Natural killer cell (primary cell): ENCODE results near the gene LCN9. TPM values are rescaled to one million over a fixed set of nuclear protein-coding genes. Genes with fewer than 3 reads are reported as not detected.
A peak's percentile ranks its signal among the peaks of the same experiment; 100 is the strongest.

Source experiments
- ATAC-seq, 3 donors: fragments of 150-1000 bp in 2 of 3; fragments of 200-7000 bp in 1 of 3; cut with Tn5 transposase; 1 replicate in 1 of 3; 2 replicates in 2 of 3; pipeline ENCODE4 v1.10.0; 2021; ENCODE audit warnings: mild to moderate bottlenecking in 2 of 3, moderate library complexity in 2 of 3
- DNase-seq, 2 donors: peaks; one replicate each; pipeline versions ENCODE4 v3.0.0 to v3.0.0-alpha.2; 2013 to 2021; ENCODE audit warnings: mixed read lengths in 1 of 2
- H3K27ac ChIP-seq: one replicate; pipeline ENCODE4 v1.5.1; 2013; ENCODE audit warnings: mild to moderate bottlenecking, low read length
- H3K27me3 ChIP-seq: one replicate; pipeline ENCODE4 v1.6.1; 2013; ENCODE audit warnings: low read length; ENCODE audit not compliant: control insufficient read depth, insufficient read depth
- H3K36me3 ChIP-seq: one replicate; pipeline ENCODE4 v1.6.1; 2013; ENCODE audit warnings: low read length; ENCODE audit not compliant: control insufficient read depth, insufficient read depth
- H3K4me1 ChIP-seq: one replicate; pipeline ENCODE4 v1.6.1; 2013; ENCODE audit warnings: low read length; ENCODE audit not compliant: control insufficient read depth, insufficient read depth
- H3K4me3 ChIP-seq: one replicate; pipeline ENCODE4 v1.5.1; 2013; ENCODE audit warnings: low read length
- H3K9me3 ChIP-seq: one replicate; pipeline ENCODE4 v1.6.1; 2013; ENCODE audit warnings: low read length; ENCODE audit not compliant: control insufficient read depth, insufficient read depth
- H3K27ac Mint-ChIP-seq, 2 donors: one replicate each; pipeline ENCODE4 v1.8.0; 2022; ENCODE audit warnings: mild to moderate bottlenecking in 2 of 2, mixed read lengths in 2 of 2, moderate library complexity in 1 of 2
- H3K27me3 Mint-ChIP-seq, 2 donors: one replicate each; pipeline ENCODE4 v1.8.0; 2022; ENCODE audit warnings: low read depth in 2 of 2, mixed read lengths in 2 of 2
- H3K36me3 Mint-ChIP-seq: one replicate; pipeline ENCODE4 v1.8.0; 2022; ENCODE audit warnings: mixed read lengths
- H3K4me1 Mint-ChIP-seq, 2 donors: one replicate each; pipeline ENCODE4 v1.8.0; 2022; ENCODE audit warnings: mixed read lengths in 2 of 2
- H3K4me3 Mint-ChIP-seq: one replicate; pipeline ENCODE4 v1.8.0; 2022; ENCODE audit warnings: mild to moderate bottlenecking, moderate library complexity, mixed read lengths
- H3K9me3 Mint-ChIP-seq, 2 donors: one replicate each; pipeline ENCODE4 v1.8.0; 2022; ENCODE audit warnings: mixed read lengths in 2 of 2
- CTCF ChIP-seq: fragments of 200-600 bp; IDR thresholded peaks from one replicate; pipeline ENCODE4 v1.8.0; 2022; ENCODE audit warnings: antibody characterized with exemption
- WGBS: methylation state at CpG from one replicate; pipeline ENCODE4 v1.1.7; 2013; ENCODE audit warnings: missing lambda C conversion rate; ENCODE audit not compliant: insufficient coverage; 5-methylcytosine and 5-hydroxymethylcytosine counted together
- intact Hi-C: fragments of 100-400 bp; cut with micrococcal nuclease; formaldehyde crosslinking; loops from one replicate; pipeline ENCODE4 v1.14.2; 2022
- total RNA-seq, 4 donors: library from RNA; stranded (reverse); fragments of 120-200 nt in 1 of 4; gene quantifications; one replicate each; pipeline versions ENCODE4 v1.2.3 to v1.2.4, GENCODE V29; 2013 to 2022

Gene LCN9
- total RNA-seq, 3 donors from 2014 or later (not counting 1 experiment from before 2014, with no cell fraction given): not detected

- TF ChIP-seq CTCF: peak; percentile 92
- peak; percentile 65 to 71 for DNase-seq
- H3K27me3 Mint-ChIP-seq: peaks cover 0 to 5% of the 10 kb centered on the region in 2 donors
- H3K9me3 ChIP-seq: no peaks in the 10 kb centered on the region
- no peaks in the 10 kb centered on the region for H3K4me1 Mint-ChIP-seq
- H3K27me3 ChIP-seq: peaks cover 6% of the 10 kb centered on the region
- no peaks in the 10 kb centered on the region for H3K36me3 ChIP-seq
- ATAC-seq: peak; percentile 68 to 85 (median 85)
- intact Hi-C loops: no loop called here
- no peak within 1 kb of the TSS for H3K27ac ChIP-seq
- no peaks in the 10 kb centered on the region for H3K9me3 Mint-ChIP-seq
- H3K36me3 Mint-ChIP-seq: no peaks in the 10 kb centered on the region
- no peak within 1 kb of the TSS for H3K27ac Mint-ChIP-seq
- H3K4me3 Mint-ChIP-seq: no peak within 1 kb of the TSS
- no peak within 1 kb of the TSS for H3K4me3 ChIP-seq
- 15% methylated on average over 65 of the region's 66 CpGs for WGBS
- peaks cover 17% of the 10 kb centered on the region for H3K4me1 ChIP-seq
Observed at GRCh38 chr9:135701959-135702721, 39.0 kb downstream of the LCN9 start, which contains the start of gene KCNT1. KCNT1 (plus strand) TSS chr9:135702185; CDS start chr9:135702259, 74 bp downstream.

GRCh38 chr9:135703726-135704125 lies 40.6 kb downstream of the LCN9 start:
- Mint-ChIP-seq H3K4me3 (no peak overlapping the region), H3K27ac (no peak overlapping the region), H3K9me3 (no peaks in the 10 kb centered on the region), H3K27me3 (peaks cover 5 to 6% of the 10 kb centered on the region in 2 donors), H3K36me3 (no peaks in the 10 kb centered on the region), H3K4me1 (no peaks in the 10 kb centered on the region)
- WGBS: 30% methylated on average over 14 of the region's 14 CpGs
- peaks cover 6% of the 10 kb centered on the region for H3K27me3 ChIP-seq
- H3K4me3 ChIP-seq: no peak overlapping the region
- intact Hi-C loops: no loop called here
- no peaks in the 10 kb centered on the region for H3K36me3 ChIP-seq
- no peak for TF ChIP-seq CTCF
- H3K27ac ChIP-seq: no peak overlapping the region
- no peaks in the 10 kb centered on the region for H3K9me3 ChIP-seq
- H3K4me1 ChIP-seq: peaks cover 17% of the 10 kb centered on the region
- DNase-seq: no peak
- no peak for ATAC-seq

- Mint-ChIP-seq H3K4me3 (no peak overlapping the region), H3K27ac (no peak overlapping the region), H3K36me3 (no peaks in the 10 kb centered on the region), H3K4me1 (no peaks in the 10 kb centered on the region), H3K27me3 (peaks cover 5 to 11% of the 10 kb centered on the region in 2 donors), H3K9me3 (no peaks in the 10 kb centered on the region)
- Histone ChIP-seq H3K4me3 (no peak overlapping the region), H3K27me3 (peaks cover 6% of the 10 kb centered on the region), H3K4me1 (peaks cover 17% of the 10 kb centered on the region), H3K36me3 (no peaks in the 10 kb centered on the region), H3K9me3 (no peaks in the 10 kb centered on the region), H3K27ac (no peak overlapping the region)
- DNase-seq (no peak), ATAC-seq (no peak)
- TF ChIP-seq CTCF: no peak
- WGBS: 79% methylated on average over 5 of the region's 5 CpGs
- intact Hi-C loops: no loop called here
Observed at GRCh38 chr9:135704483-135704882, 41.4 kb downstream of the LCN9 start.

GRCh38 chr9:135705376-135705775 lies 42.3 kb downstream of the LCN9 start:
- no peaks in the 10 kb centered on the region for H3K36me3 Mint-ChIP-seq
- H3K27me3 Mint-ChIP-seq: peaks cover 5 to 18% of the 10 kb centered on the region in 2 donors
- H3K27me3 ChIP-seq: peaks cover 6% of the 10 kb centered on the region
- H3K4me3 ChIP-seq: no peak overlapping the region
- H3K9me3 Mint-ChIP-seq: no peaks in the 10 kb centered on the region
- no peak for DNase-seq
- no peaks in the 10 kb centered on the region for H3K4me1 Mint-ChIP-seq
- peaks cover 17% of the 10 kb centered on the region for H3K4me1 ChIP-seq
- no peak overlapping the region for H3K4me3 Mint-ChIP-seq
- intact Hi-C loops: no loop called here
- TF ChIP-seq CTCF: no peak
- no peak overlapping the region for H3K27ac Mint-ChIP-seq
- 80% methylated on average over 14 of the region's 14 CpGs for WGBS
- H3K36me3 ChIP-seq: no peaks in the 10 kb centered on the region
- no peaks in the 10 kb centered on the region for H3K9me3 ChIP-seq
- ATAC-seq: no peak
- no peak overlapping the region for H3K27ac ChIP-seq
